Body of pancreas (tissue), 4 donors: Measurements from ENCODE around the gene GAL3ST1.

Experiments
- CTCF ChIP-seq, 7 experiments: fragments of 450-650 bp in 4 of 7; fragments of 200-600 bp in 3 of 7; sonication (generic) in 3 of 7; IDR thresholded peaks; one replicate each; pipeline ENCODE4 v1.5.1; 2016 to 2019; ENCODE audit warnings: antibody characterized with exemption in 7 of 7
- POLR2A ChIP-seq, 3 donors: fragments of 450-650 bp; IDR thresholded peaks; one replicate each; pipeline ENCODE4 v1.6.1; 2016; ENCODE audit warnings: antibody characterized with exemption in 3 of 3, mild to moderate bottlenecking in 2 of 3

DNA sequence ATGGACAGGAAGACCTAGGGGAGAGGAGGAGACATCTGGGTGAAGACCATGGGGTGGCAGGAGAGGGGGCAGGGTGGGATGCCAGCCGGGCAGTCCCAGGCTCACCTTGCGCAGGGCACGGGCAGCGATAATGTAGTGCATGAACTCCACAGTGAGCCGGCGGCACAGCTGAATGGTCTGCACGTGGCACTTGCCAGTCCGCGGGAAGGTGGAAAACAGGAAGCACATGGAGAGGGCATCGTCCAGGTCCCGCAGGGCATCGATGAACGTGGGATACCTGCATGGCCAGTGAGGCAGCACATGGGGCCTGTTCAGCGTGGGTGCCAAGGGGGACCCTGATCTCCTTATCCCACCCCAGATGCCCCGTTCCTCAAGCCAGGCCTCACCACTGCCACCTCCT, 10.0 kb upstream of the GAL3ST1 start:
- no peak for TF ChIP-seq CTCF (IDR thresholded peaks at IDR 0.05)
- no peak for TF ChIP-seq POLR2A (IDR thresholded peaks at IDR 0.05)
